Glutamatergic neuron (in vitro differentiated cells): ENCODE results near the gene FST. TPM values are rescaled to one million over a fixed set of nuclear protein-coding genes. Genes with fewer than 3 reads are reported as not detected.

ENCODE experiments used
- DNase-seq: peaks from one replicate; pipeline ENCODE4 v3.0.0; 2022
- H3K27ac Mint-ChIP-seq: one replicate; pipeline ENCODE4 v1.8.0; 2020; ENCODE audit warnings: mild to moderate bottlenecking, mixed read lengths, inconsistent platforms; ENCODE audit not compliant: unreplicated experiment
- H3K27me3 Mint-ChIP-seq: one replicate; pipeline ENCODE4 v1.8.0; 2020; ENCODE audit warnings: mild to moderate bottlenecking, moderate library complexity, mixed read lengths, inconsistent platforms; ENCODE audit not compliant: unreplicated experiment
- H3K36me3 Mint-ChIP-seq: one replicate; pipeline ENCODE4 v1.8.0; 2020; ENCODE audit warnings: mild to moderate bottlenecking, mixed read lengths, inconsistent platforms; ENCODE audit not compliant: unreplicated experiment
- H3K4me1 Mint-ChIP-seq: one replicate; pipeline ENCODE4 v1.8.0; 2020; ENCODE audit warnings: mild to moderate bottlenecking, low read depth, mixed read lengths, inconsistent platforms; ENCODE audit not compliant: unreplicated experiment
- H3K4me3 Mint-ChIP-seq: one replicate; pipeline ENCODE4 v1.8.0; 2020; ENCODE audit warnings: mild to moderate bottlenecking, mixed read lengths, inconsistent platforms; ENCODE audit not compliant: unreplicated experiment
- H3K9me3 Mint-ChIP-seq: one replicate; pipeline ENCODE4 v1.8.0; 2020; ENCODE audit warnings: mild to moderate bottlenecking, moderate library complexity, mixed read lengths, inconsistent platforms; ENCODE audit not compliant: unreplicated experiment
- CTCF ChIP-seq: fragments of 200-600 bp; sonication (generic); IDR thresholded peaks from one replicate; pipeline ENCODE4 v1.5.0; 2021; ENCODE audit not compliant: partially characterized antibody, unreplicated experiment
- total RNA-seq: library from RNA; stranded (reverse); fragmentation: NEBNext Ultra II Directional; extraction: Animal tissue kit (Norgen Biotek cat#: 25700); gene quantifications from one replicate; pipeline ENCODE4 v1.2.1, GENCODE V29; 2021; ENCODE audit not compliant: unreplicated experiment

Gene FST
- total RNA-seq, 1 donor from 2014 or later, result 0.98 TPM

- no peak for DNase-seq
- Mint-ChIP-seq H3K9me3 (peaks cover 5% of the 10 kb centered on the region), H3K27ac (no peak overlapping the region), H3K4me3 (no peak overlapping the region), H3K36me3 (peaks cover 15% of the 10 kb centered on the region), H3K4me1 (no peaks in the 10 kb centered on the region), H3K27me3 (no peaks in the 10 kb centered on the region)
- no peak for TF ChIP-seq CTCF
Measured at GRCh38 chr5:53508125-53508524, 27.7 kb downstream of the FST start.

GRCh38 chr5:53512539-53512938 is 32.1 kb downstream of the FST start:
- peaks cover 2% of the 10 kb centered on the region for H3K9me3 Mint-ChIP-seq
- no peaks in the 10 kb centered on the region for H3K27me3 Mint-ChIP-seq
- H3K4me1 Mint-ChIP-seq, result no peaks in the 10 kb centered on the region
- H3K36me3 Mint-ChIP-seq, result peaks cover 7% of the 10 kb centered on the region
- H3K4me3 Mint-ChIP-seq, result no peak overlapping the region
- DNase-seq, result no peak
- no peak for TF ChIP-seq CTCF
- H3K27ac Mint-ChIP-seq, result no peak overlapping the region

GRCh38 chr5:53515988-53516387 is 35.6 kb downstream of the FST start:
- Mint-ChIP-seq H3K4me1 (no peaks in the 10 kb centered on the region), H3K27ac (no peak overlapping the region), H3K4me3 (no peak overlapping the region), H3K36me3 (no peaks in the 10 kb centered on the region), H3K9me3 (no peaks in the 10 kb centered on the region), H3K27me3 (peaks cover 2% of the 10 kb centered on the region)
- TF ChIP-seq CTCF, result no peak
- DNase-seq, result no peak

- no peaks in the 10 kb centered on the region for H3K9me3 Mint-ChIP-seq
- no peak overlapping the region for H3K27ac Mint-ChIP-seq
- TF ChIP-seq CTCF, result no peak
- DNase-seq, result no peak
- H3K36me3 Mint-ChIP-seq, result no peaks in the 10 kb centered on the region
- no peaks in the 10 kb centered on the region for H3K4me1 Mint-ChIP-seq
- H3K27me3 Mint-ChIP-seq, result peaks cover 2% of the 10 kb centered on the region
- no peak overlapping the region for H3K4me3 Mint-ChIP-seq
Measured at GRCh38 chr5:53520813-53521212, 40.4 kb downstream of the FST start.

Other genes starting within 250 kb of the FST start
- gene NDUFS4, start 80.0 kb downstream of the FST start, total RNA-seq, result 87.3 TPM